ENCODE data around the gene CHRNA4. TPM values are rescaled to one million over a fixed set of nuclear protein-coding genes. Genes with fewer than 3 reads are reported as not detected.

CHRNA4 gene
- polyA plus RNA-seq, 1 donor (not counting 4 experiments of a cell fraction or from before 2014, with no cell fraction given) = not detected

- FAIRE-seq (no peak), DNase-seq (ENCODE audit: low read depth, low spot score) (no peak)
- Histone ChIP-seq H2AFZ (ENCODE audit: control insufficient read depth, low read length) (no peak overlapping the region), H3K9ac (ENCODE audit: control insufficient read depth, extremely low read depth, insufficient read depth, low read length) (no peak overlapping the region), H3K9me3 (ENCODE audit: control insufficient read depth, low read depth, low read length) (no peaks in the 10 kb centered on the region), H3K27ac (ENCODE audit: control insufficient read depth, insufficient read depth, low read length) (no peak overlapping the region), H3K79me2 (ENCODE audit: control insufficient read depth, insufficient read depth, low read length) (no peaks in the 10 kb centered on the region), H3K9me1 (ENCODE audit: control insufficient read depth, extremely low read depth, insufficient read depth, low read length) (no peaks in the 10 kb centered on the region), H3K4me1 (ENCODE audit: control insufficient read depth, extremely low read depth, insufficient read depth, low read length) (no peaks in the 10 kb centered on the region), H3K4me3 (ENCODE audit: control insufficient read depth in 2 of 3, extremely low read depth in 1 of 3, insufficient read depth in 2 of 3, low read depth in 1 of 3, low read length in 3 of 3) (no peak overlapping the region), H3K27me3 (ENCODE audit: control insufficient read depth, extremely low read depth, insufficient read depth, low read length) (peaks cover 39% of the 10 kb centered on the region), H3K4me2 (ENCODE audit: control insufficient read depth, extremely low read depth, insufficient read depth, low read depth, low read length) (no peak overlapping the region), H4K20me1 (ENCODE audit: control insufficient read depth, extremely low read depth, insufficient read depth, low read length) (no peaks in the 10 kb centered on the region), H3K36me3 (ENCODE audit: control insufficient read depth in 2 of 2, extremely low read depth in 1 of 2, insufficient read depth in 2 of 2, low read length in 2 of 2) (no peaks in the 10 kb centered on the region)
- TF ChIP-seq CTCF (optimal IDR thresholded peaks at IDR 0.05 in 1 of 3, IDR thresholded peaks at IDR 0.05 in 1 of 3, conservative IDR thresholded peaks at IDR 0.05 in 1 of 3; ENCODE audit: extremely low read depth in 1 of 3, insufficient read depth in 2 of 3, low read length in 3 of 3) = no peak
- TF ChIP-seq EZH2 (IDR thresholded peaks at IDR 0.05; ENCODE audit: low read length) = no peak
- dilution Hi-C loops (cut with MboI; ENCODE audit: extremely low pct_ligation_motif_present, low sequenced_read_pairs) = no loop called here
Measured at GRCh38 chr20:63357921-63358905, 2.9 kb downstream of the CHRNA4 start.

- no peaks in the 10 kb centered on the region for H4K20me1 ChIP-seq (ENCODE audit: control insufficient read depth, extremely low read depth, insufficient read depth, low read length)
- H3K4me1 ChIP-seq (ENCODE audit: control insufficient read depth, extremely low read depth, insufficient read depth, low read length) = no peaks in the 10 kb centered on the region
- DNase-seq (ENCODE audit: low read depth, low spot score) = no peak
- H2AFZ ChIP-seq (ENCODE audit: control insufficient read depth, low read length) = no peak overlapping the region
- H3K27me3 ChIP-seq (ENCODE audit: control insufficient read depth, extremely low read depth, insufficient read depth, low read length) = peaks cover 29% of the 10 kb centered on the region
- dilution Hi-C loops (cut with MboI; ENCODE audit: extremely low pct_ligation_motif_present, low sequenced_read_pairs) = no loop called here
- TF ChIP-seq EZH2 (IDR thresholded peaks at IDR 0.05; ENCODE audit: low read length) (no peak), CTCF (optimal IDR thresholded peaks at IDR 0.05 in 1 of 3, IDR thresholded peaks at IDR 0.05 in 1 of 3, conservative IDR thresholded peaks at IDR 0.05 in 1 of 3; ENCODE audit: extremely low read depth in 1 of 3, insufficient read depth in 2 of 3, low read length in 3 of 3) (no peak)
- no peak overlapping the region for H3K27ac ChIP-seq (ENCODE audit: control insufficient read depth, insufficient read depth, low read length)
- no peaks in the 10 kb centered on the region for H3K9me3 ChIP-seq (ENCODE audit: control insufficient read depth, low read depth, low read length)
- H3K9ac ChIP-seq (ENCODE audit: control insufficient read depth, extremely low read depth, insufficient read depth, low read length) = no peak overlapping the region
- H3K79me2 ChIP-seq (ENCODE audit: control insufficient read depth, insufficient read depth, low read length) = no peaks in the 10 kb centered on the region
- no peak overlapping the region for H3K4me2 ChIP-seq (ENCODE audit: control insufficient read depth, extremely low read depth, insufficient read depth, low read depth, low read length)
- H3K4me3 ChIP-seq (ENCODE audit: control insufficient read depth in 2 of 3, extremely low read depth in 1 of 3, insufficient read depth in 2 of 3, low read depth in 1 of 3, low read length in 3 of 3) = no peak overlapping the region
- no peaks in the 10 kb centered on the region for H3K9me1 ChIP-seq (ENCODE audit: control insufficient read depth, extremely low read depth, insufficient read depth, low read length)
- H3K36me3 ChIP-seq (ENCODE audit: control insufficient read depth in 2 of 2, extremely low read depth in 1 of 2, insufficient read depth in 2 of 2, low read length in 2 of 2) = no peaks in the 10 kb centered on the region
- no peak for FAIRE-seq
Measured at GRCh38 chr20:63356931-63357879, 3.9 kb downstream of the CHRNA4 start.
